ENCODE data around the gene FNDC10.

FNDC10 gene

DNA sequence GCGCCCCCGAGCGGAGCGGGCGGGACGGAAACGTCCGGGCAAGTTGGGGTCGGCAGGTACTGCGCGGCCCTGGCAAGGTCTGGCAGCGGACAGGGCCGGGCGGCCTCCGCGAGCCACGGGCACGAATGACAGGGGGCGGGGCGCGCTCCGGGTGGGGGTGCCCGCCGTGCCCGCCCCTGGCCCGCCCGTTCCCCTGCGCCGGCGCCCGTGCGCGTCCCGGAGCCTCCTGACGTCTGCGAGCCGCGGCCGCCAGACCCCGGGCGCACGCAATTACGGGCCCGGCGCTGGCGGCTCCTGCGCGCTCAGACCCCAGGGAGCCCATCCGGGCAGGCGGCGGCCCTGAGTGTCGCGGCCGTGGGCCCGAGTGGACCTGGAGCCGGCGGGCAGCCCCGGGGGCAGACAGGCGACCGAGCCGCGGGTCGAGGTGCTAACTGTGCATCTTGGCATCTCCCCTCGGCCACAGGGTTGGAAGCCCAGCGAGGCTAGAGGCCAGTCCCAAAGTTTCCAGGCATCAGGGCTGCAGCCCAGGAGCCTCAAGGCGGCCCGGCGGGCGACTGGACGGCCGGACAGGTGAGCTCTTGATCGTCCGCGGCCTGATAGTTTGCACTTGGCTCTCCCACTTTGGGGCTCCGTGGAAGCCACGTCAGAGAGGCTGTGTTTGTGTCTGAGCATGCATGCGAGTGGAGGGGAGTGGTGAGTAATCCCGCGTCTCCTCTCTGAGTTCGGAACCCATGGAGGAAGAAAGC, 16.3 kb upstream of the FNDC10 start:
- H3K4me3 ChIP-seq (ENCODE audit: low read depth, low read length): peak overlapping the region; percentile 88

- H3K4me3 ChIP-seq (ENCODE audit: low read depth, low read length): peak within 1 kb of the TSS; percentile 88
Measured at GRCh38 chr1:1615256-1616044, 15.5 kb upstream of the FNDC10 start, which contains the start of gene MIB2. Gene MIB2 (plus strand): TSS chr1:1615500. CDS start chr1:1623453, 7,953 bp downstream.

GRCh38 chr1:1614954-1615255, 15.0 kb upstream of the FNDC10 start:
- H3K4me3 ChIP-seq (ENCODE audit: low read depth, low read length): peak overlapping the region; percentile 88

GRCh38 chr1:1614204-1614953, 14.4 kb upstream of the FNDC10 start:
- H3K4me3 ChIP-seq (ENCODE audit: low read depth, low read length): peak overlapping the region; percentile 88

GRCh38 chr1:1613509-1614082, 13.7 kb upstream of the FNDC10 start:
- H3K4me3 ChIP-seq (ENCODE audit: low read depth, low read length): no peak overlapping the region

DNA sequence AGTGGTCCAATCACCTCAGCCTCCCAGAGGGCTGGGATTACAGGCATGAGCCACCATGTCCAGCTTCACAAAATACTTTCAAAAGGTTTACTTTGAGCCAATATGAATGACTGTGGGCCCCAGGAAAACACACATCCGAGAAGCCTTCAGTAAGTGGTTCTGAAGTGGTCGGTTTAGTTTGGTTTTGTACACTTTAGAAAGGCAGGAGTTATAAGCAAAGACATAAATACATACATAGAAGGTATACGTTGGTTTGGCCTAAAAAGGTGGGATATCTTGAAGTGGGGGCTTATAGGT, 12.1 kb upstream of the FNDC10 start:
- no peak overlapping the region for H3K4me3 ChIP-seq (ENCODE audit: low read depth, low read length)

- no peak overlapping the region for H3K4me3 ChIP-seq (ENCODE audit: low read depth, low read length)
Measured at GRCh38 chr1:1610796-1611195, 10.9 kb upstream of the FNDC10 start.

GRCh38 chr1:1609822-1610485, 10.0 kb upstream of the FNDC10 start:
- no peak overlapping the region for H3K4me3 ChIP-seq (ENCODE audit: low read depth, low read length)

DNA sequence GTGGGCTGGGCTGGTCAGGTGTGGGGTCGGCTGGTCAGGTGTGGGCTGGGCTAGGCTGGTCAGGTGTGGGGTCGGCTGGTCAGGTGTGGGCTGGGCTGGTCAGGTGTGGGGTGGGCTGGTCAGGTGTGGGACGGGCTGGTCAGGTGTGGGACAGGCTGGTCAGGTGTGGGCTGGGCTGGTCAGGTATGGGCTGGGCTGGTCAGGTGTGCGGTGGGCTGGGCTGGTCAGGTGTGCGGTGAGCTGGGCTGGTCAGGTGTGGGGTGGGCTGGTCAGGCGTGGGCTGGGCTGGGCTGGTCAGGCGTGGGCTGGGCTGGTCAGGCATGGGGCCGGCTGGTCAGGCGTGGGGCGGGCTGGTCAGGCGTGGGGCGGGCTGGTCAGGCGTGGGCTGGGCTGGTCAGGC, 6.3 kb upstream of the FNDC10 start:
- no peak overlapping the region for H3K4me3 ChIP-seq (ENCODE audit: low read depth, low read length)

GRCh38 chr1:1605724-1606123, 5.8 kb upstream of the FNDC10 start:
- H3K4me3 ChIP-seq (ENCODE audit: low read depth, low read length): no peak overlapping the region

GRCh38 chr1:1605034-1605591, 5.2 kb upstream of the FNDC10 start:
- no peak overlapping the region for H3K4me3 ChIP-seq (ENCODE audit: low read depth, low read length)

- H3K4me3 ChIP-seq (ENCODE audit: low read depth, low read length): no peak overlapping the region
Measured at GRCh38 chr1:1604374-1605033, 4.6 kb upstream of the FNDC10 start.

DNA sequence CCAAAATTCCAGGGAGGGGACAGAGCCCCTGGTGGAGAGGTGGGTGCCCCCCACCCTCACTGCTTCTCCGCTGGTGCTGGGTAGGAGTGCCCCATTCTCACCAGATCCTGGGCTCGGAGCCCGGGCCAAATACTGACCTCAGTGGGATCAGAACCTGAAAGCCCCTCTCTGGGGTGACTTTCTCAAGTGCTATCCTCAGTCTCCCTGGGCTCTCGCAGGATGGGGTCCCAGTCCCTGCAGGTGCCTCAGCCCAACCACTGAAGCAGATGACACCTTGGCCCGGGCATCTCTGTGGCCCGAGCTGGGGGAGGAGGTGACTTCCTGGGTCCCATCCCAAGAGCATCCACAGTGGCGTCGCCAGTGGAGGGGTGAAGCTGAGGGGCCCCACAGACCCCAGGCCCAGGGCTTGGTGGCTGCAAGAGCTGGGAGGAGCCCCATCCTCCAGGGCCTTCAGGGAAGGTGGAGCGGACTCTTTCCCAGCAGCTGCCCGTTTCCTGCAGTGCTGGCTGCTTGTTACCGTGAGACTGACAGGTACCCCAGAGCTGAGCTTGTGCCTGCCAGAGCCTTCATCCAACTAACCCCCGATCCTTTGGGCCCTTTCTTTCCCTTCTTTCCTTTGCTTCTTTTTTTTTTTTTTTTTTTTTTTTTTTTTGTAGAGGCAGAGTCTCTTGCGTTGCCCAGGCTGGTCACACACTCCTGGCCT, 3.9 kb upstream of the FNDC10 start:
- no peak overlapping the region for H3K4me3 ChIP-seq (ENCODE audit: low read depth, low read length)

DNA sequence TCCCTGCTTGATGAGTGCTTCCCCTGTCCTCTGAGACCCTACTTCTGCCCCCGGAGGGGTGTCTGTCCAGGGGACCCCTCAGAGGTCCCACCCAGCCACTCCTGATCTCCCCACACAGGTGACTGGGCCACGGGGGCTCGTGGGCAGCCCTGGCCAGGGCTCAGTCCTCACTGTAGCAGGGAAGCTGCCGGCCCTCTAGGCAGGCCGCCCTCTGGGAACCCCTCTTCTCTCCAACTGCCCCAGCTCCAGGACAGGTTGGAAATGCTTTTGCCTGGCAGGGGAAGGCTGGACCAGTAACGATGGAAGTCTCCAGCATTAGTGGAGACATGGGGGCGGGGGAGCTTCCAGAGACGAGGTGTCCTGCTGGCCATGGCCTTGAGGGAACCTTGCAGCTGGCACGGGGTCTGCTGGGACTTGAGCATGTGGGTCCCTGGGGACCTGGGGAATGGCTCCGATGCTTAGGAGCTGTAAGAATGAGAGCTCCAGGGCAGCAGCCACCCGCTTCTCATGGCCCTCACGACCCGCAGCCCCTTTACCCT, 3.1 kb upstream of the FNDC10 start:
- H3K4me3 ChIP-seq (ENCODE audit: low read depth, low read length): no peak overlapping the region

- no peak overlapping the region for H3K4me3 ChIP-seq (ENCODE audit: low read depth, low read length)
Measured at GRCh38 chr1:1602304-1602967, 2.5 kb upstream of the FNDC10 start.

DNA sequence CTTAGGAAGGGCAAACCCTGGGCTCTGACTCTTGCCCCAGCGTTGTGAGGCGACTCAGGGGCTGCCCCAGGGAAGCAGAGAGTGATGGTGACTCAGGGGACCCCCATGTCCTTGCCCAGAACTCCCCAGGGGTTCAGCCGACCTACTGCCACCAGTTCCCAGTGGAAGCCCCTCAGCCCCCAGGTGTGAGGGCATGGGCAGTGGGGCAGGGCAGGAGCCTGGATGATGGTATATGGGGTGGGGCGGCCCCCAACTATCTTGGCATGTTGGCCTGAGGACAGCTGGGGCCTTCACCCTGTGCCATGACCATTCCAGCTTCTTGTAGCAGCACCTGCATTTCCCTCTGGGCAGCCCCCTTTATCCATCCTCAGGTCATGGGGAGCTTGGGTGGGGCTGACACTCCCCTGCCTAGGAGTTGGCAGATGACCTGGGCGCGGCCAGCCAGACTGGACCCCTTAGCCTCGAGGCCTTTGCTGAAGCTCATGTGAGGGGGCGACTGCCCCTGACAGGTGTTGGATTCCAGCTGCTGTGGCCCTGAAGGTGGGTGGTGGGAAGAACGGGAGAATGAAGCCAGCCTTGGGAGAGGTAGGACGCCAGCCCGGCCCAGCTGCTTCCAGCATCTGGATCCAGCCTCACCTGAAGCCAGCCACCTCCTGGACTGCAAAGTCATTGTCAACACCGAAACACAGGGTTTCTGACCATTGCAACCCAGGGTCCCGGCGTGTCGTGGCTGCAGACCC, 1.8 kb upstream of the FNDC10 start:
- no peak overlapping the region for H3K4me3 ChIP-seq (ENCODE audit: low read depth, low read length)

GRCh38 chr1:1600861-1601563, 1.1 kb upstream of the FNDC10 start:
- no peak overlapping the region for H3K4me3 ChIP-seq (ENCODE audit: low read depth, low read length)

All from iPS-11a (cell line).